GM18511 (cell line): ENCODE measurements around the gene BCL2L1.

Experiments
- ATAC-seq: cut with Tn5 transposase; IDR thresholded peaks from one replicate; pipeline ENCODE4 v1.9.1; 2021; ENCODE audit warnings: mild to moderate bottlenecking, moderate library complexity; ENCODE audit not compliant: unreplicated experiment

The BCL2L1 gene

GRCh38 chr20:31731321-31731717 lies 8.7 kb upstream of the BCL2L1 start:
- no peak for ATAC-seq

GRCh38 chr20:31723319-31724078 lies 831 bp upstream of the BCL2L1 start:
- peak; percentile 85 for ATAC-seq

GRCh38 chr20:31723069-31723318 lies 326 bp upstream of the BCL2L1 start:
- no peak for ATAC-seq

GRCh38 chr20:31721408-31722256 lies 1.0 kb downstream of the BCL2L1 start:
- no peak for ATAC-seq

GRCh38 chr20:31720486-31721407 lies 1.9 kb downstream of the BCL2L1 start:
- no peak for ATAC-seq

GRCh38 chr20:31719644-31720485 lies 2.8 kb downstream of the BCL2L1 start:
- no peak for ATAC-seq

GRCh38 chr20:31718952-31719643 lies 3.6 kb downstream of the BCL2L1 start:
- ATAC-seq = no peak

- peak; percentile 62 for ATAC-seq
These were observed 5.0 kb downstream of the BCL2L1 start for GRCh38 chr20:31717478-31718201.

GRCh38 chr20:31716818-31717477 lies 5.7 kb downstream of the BCL2L1 start:
- ATAC-seq = peak; percentile 18

- ATAC-seq = no peak
These were observed 6.3 kb downstream of the BCL2L1 start for GRCh38 chr20:31716351-31716750.

- ATAC-seq = no peak
These were observed 6.9 kb downstream of the BCL2L1 start for GRCh38 chr20:31715766-31716165.

GRCh38 chr20:31713312-31714273 lies 9.1 kb downstream of the BCL2L1 start:
- no peak for ATAC-seq

GRCh38 chr20:31712564-31713311 lies 9.9 kb downstream of the BCL2L1 start:
- no peak for ATAC-seq

- no peak for ATAC-seq
These were observed 10.5 kb downstream of the BCL2L1 start for GRCh38 chr20:31712112-31712553.

GRCh38 chr20:31711179-31712111 lies 11.2 kb downstream of the BCL2L1 start:
- ATAC-seq = no peak
